Activated T-cell treated with anti-CD3 and anti-CD28 coated beads, Interleukin-2, amount 50 U/mL, for 48 hours (primary cell): Measurements from ENCODE around the gene PIWIL4.

Experiments
- DNase-seq, 2 experiments: peaks; one replicate each; pipeline ENCODE4 v3.0.0-alpha.2; 2020

PIWIL4 gene

DNA sequence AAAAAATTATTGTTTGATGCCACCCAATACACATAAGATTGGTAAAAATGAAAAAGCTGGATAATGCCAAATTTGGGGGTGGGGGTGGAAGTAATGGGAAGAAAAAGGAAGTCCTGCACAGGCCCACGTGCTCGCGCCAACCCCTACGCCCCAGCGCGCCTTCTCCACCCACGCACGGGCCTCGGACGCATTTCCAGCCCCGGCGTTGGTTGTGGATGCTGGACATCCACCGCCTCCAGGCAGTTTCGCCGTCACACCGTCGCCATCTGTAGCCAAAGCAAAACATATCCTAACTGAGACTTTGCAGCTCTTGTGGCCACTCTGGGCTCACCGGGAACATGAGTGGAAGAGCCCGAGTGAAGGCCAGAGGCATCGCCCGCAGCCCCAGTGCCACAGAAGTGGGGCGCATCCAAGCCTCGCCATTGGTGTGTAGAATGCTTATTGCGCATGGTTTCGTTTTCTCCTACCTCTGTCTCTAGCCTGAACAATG lies at the start of gene PIWIL4:
Gene PIWIL4, plus strand, starts transcription at position 188 of the 490 bp plus-strand sequence. Its CDS starts 151 bp downstream, at position 339.
- DNase-seq = no peak

DNA sequence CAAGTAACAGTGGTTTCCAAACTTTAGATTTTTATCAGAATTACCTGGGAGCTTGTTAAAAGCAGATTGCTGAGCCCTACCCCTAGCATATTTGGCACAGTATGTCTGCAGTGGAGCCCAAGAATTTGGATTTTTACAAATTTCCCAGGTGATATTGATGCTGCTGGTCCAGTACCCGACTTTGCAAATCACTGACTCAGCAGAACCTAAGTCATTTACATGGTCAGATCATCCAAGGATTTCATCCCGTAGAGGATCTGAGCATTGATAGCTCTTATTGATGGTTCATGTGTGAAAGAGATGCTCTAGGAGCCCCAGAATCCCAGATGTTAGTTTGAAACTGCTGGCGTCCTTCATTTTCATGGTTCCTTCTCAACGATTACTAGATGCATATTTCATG lies 48.9 kb upstream of the PIWIL4 start:
- DNase-seq = no peak

GRCh38 chr11:94519478-94520084 lies 47.6 kb upstream of the PIWIL4 start:
- DNase-seq = no peak

- DNase-seq = no peak
Observed at GRCh38 chr11:94521684-94522083, 45.5 kb upstream of the PIWIL4 start.

DNA sequence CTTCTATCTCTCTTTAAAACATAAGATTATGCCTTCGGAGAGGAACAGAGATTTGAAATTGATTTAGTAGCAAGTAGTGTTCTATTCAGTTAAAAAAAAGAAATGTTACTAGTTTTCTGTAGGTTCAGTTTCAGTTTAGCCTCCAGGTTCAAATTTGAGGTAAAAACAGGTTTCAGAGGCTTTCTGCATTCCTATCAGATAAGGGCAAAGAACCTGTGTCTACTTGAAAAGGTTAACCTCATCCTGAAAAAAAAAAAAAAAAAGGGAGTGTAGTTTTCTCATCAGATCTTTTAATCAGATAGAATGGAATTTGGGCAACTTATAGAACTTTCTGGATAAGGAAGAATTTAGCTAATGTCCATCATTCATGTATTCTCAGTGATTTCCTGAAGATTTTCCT lies 42.8 kb upstream of the PIWIL4 start:
- no peak for DNase-seq

- no peak for DNase-seq
Observed at GRCh38 chr11:94525546-94526324, 41.4 kb upstream of the PIWIL4 start.

- DNase-seq = no peak
Observed at GRCh38 chr11:94526645-94527438, 40.3 kb upstream of the PIWIL4 start.

- DNase-seq = no peak
Observed at GRCh38 chr11:94528551-94528950, 38.6 kb upstream of the PIWIL4 start.

- no peak for DNase-seq
Observed at GRCh38 chr11:94532211-94532610, 35.0 kb upstream of the PIWIL4 start.

GRCh38 chr11:94533206-94533605 lies 34.0 kb upstream of the PIWIL4 start:
- DNase-seq = no peak

GRCh38 chr11:94533696-94534630 lies 33.2 kb upstream of the PIWIL4 start:
- no peak for DNase-seq

DNA sequence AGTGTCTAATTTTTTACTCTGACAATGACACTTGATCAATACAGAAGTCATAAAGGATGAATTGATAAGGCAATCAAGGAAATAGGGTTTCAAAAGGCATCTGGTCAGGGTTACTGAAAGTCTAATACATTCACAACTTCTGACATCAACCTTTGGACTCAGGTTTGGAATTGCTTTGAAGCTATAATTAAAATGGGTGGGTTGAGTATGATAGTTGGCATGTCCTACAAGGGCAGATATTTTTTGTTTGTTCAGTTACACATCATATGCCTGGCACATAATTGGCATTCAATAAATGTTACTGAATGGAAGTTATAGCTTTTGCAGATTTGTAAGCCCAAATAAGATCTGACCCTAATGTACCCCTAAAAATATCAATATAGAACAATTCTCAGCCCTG lies 30.8 kb upstream of the PIWIL4 start:
- no peak for DNase-seq

DNA sequence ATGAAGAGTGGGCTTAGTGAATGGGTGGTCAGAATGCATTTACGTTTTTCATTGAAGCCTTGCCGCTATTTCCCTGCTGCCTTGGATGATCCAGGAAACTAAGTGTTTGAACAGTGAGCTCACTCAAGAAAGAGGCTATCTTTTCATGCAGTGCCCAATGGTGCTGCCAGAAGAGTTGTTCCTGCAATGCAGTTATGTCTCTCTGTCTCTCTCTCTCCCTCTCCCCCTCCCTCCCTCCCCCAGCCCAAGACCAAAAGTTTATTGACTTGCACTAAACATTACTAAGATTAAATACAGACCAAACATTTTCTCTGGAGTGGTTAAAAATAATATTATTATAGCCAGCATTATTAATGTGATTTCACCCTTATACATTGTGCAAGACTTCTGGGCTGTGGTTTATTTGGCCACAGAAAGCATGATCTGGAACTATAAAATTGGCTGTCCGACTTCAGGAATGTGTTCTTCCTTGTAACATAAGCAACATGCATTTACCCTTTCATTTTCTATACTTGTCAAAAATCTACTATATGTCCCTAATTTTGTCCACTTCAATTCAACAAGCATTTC lies 30.1 kb upstream of the PIWIL4 start:
- no peak for DNase-seq

- DNase-seq = no peak
Observed at GRCh38 chr11:94539420-94539819, 27.7 kb upstream of the PIWIL4 start.

- DNase-seq = peak; percentile 85 to 86
Observed at GRCh38 chr11:94543695-94544645, 23.2 kb upstream of the PIWIL4 start, which contains the start of gene FUT4. TSS of gene FUT4 (plus strand) at chr11:94543921. CDS start at chr11:94544134, 213 bp downstream.

DNA sequence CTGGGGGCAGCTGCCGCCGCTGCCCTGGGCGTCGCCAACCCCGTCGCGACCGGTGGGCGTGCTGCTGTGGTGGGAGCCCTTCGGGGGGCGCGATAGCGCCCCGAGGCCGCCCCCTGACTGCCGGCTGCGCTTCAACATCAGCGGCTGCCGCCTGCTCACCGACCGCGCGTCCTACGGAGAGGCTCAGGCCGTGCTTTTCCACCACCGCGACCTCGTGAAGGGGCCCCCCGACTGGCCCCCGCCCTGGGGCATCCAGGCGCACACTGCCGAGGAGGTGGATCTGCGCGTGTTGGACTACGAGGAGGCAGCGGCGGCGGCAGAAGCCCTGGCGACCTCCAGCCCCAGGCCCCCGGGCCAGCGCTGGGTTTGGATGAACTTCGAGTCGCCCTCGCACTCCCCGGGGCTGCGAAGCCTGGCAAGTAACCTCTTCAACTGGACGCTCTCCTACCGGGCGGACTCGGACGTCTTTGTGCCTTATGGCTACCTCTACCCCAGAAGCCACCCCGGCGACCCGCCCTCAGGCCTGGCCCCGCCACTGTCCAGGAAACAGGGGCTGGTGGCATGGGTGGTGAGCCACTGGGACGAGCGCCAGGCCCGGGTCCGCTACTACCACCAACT lies 22.4 kb upstream of the PIWIL4 start:
- no peak for DNase-seq

GRCh38 chr11:94545264-94546161 lies 21.7 kb upstream of the PIWIL4 start:
- DNase-seq = no peak

- no peak for DNase-seq
Observed at GRCh38 chr11:94546162-94546470, 21.1 kb upstream of the PIWIL4 start.

- DNase-seq = no peak
Observed at GRCh38 chr11:94546886-94547285, 20.3 kb upstream of the PIWIL4 start.
